ENCODE data around the gene RMND5B. TPM values are rescaled to one million over a fixed set of nuclear protein-coding genes. Genes with fewer than 3 reads are reported as not detected.
"Not testable (repeated sequence)": the region's sequence is repeated elsewhere in the genome, so short reads cannot be mapped to it uniquely, and the experiment has no call there.

The RMND5B gene
- total and polyA plus RNA-seq, 4 experiments from 2014 or later = 23.4 to 39.0 (median 33.6) TPM

GRCh38 chr5:178122346-178122745 is 8.5 kb upstream of the RMND5B start:
- Histone ChIP-seq H3K9me3 (ENCODE audit: control insufficient read depth in 1 of 2, low read length in 2 of 2) (no peaks in the 10 kb centered on the region), H3K4me3 (ENCODE audit: low read length in 2 of 2) (no peak overlapping the region), H3K27me3 (ENCODE audit: insufficient read depth, low read length) (no peaks in the 10 kb centered on the region), H3K4me1 (ENCODE audit: insufficient read depth, low read length) (peaks cover 28% of the 10 kb centered on the region), H3K27ac (ENCODE audit: low read depth, low read length) (no peak overlapping the region), H3K36me3 (ENCODE audit: insufficient read depth, low read length) (no peaks in the 10 kb centered on the region)
- H3K4me3 Mint-ChIP-seq = no peak overlapping the region
- H3K9me3 Mint-ChIP-seq = no peaks in the 10 kb centered on the region
- H3K27me3 Mint-ChIP-seq = peaks cover 0 to 1% of the 10 kb centered on the region in 2 donors
- intact Hi-C loops (cut with micrococcal nuclease) = no loop called here
- no peak overlapping the region for H3K27ac Mint-ChIP-seq
- no peak for DNase-seq
- peaks cover 2 to 13% (median 7%) of the 10 kb centered on the region in 4 donors for H3K4me1 Mint-ChIP-seq
- POLR2A ChIA-PET (ENCODE audit: partially characterized antibody) = interaction anchor here (1.2 to 3.6 kb wide), 3 partner anchors 9 to 31 kb away, joined by 3 to 19 read pairs (median 6); partner anchors contain the start of gene NHP2
- CTCF ChIA-PET (ENCODE audit: partially characterized antibody) = interaction anchor here (1.4 to 3.2 kb wide), 3 partner anchors 14 to 47 kb away, joined by 4 to 26 read pairs (median 25); no protein-coding TSS in a partner anchor
- H3K36me3 Mint-ChIP-seq = peaks cover 0 to 2% of the 10 kb centered on the region in 2 donors

DNA sequence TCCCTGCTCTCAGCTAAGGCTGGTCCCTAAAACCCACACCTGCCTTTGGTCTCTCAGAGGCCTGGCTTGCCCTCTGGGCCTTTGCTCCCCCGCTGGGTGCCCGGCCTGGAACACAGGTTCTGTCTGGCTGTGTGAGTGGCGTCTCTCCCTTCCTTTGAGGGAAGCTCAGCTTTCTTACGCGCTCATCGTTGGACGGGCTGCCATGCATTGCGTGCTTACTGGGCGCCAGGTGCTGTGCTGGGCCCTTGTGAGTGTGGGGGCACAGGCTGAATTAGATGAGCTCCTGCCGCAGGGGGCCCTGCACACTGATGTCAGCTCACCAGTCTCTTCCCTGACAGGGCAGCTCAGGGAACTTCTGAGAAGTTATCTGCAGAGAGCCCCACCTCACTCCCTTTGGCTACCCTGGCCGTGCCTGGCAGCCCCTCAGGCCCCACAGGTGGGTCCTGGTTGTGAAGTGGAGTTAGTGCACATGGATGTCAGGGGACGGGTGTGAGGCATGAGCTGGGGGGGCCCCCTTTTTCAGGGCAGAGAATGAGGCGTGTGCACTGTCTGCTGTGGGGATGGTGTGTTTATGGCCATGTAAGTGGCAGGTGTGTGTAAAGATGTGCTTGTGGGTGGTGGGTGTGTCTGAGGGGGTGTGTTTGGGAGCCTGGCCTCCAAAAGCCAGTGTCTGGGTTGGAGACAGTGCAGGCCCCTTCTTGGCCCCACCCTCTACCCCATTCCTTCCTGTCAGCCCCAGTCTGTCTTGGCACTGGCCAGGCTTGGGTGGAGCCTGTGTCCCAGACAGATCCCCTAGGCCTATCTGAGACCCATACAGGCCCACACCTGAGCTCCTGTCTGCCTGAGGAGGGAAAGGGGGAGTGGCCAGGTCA is 7.5 kb upstream of the RMND5B start:
- CTCF ChIA-PET (ENCODE audit: partially characterized antibody) = interaction anchor here (1.3 to 3.2 kb wide), 4 partner anchors 13 to 48 kb away, joined by 4 to 25 read pairs (median 6); no protein-coding TSS in a partner anchor
- peaks cover 2 to 13% (median 7%) of the 10 kb centered on the region in 4 donors for H3K4me1 Mint-ChIP-seq
- H3K36me3 Mint-ChIP-seq = peaks cover 0 to 2% of the 10 kb centered on the region in 2 donors
- peaks cover 0 to 1% of the 10 kb centered on the region in 2 donors for H3K27me3 Mint-ChIP-seq
- no peaks in the 10 kb centered on the region for H3K27me3 ChIP-seq (ENCODE audit: insufficient read depth, low read length)
- no peaks in the 10 kb centered on the region for H3K36me3 ChIP-seq (ENCODE audit: insufficient read depth, low read length)
- POLR2A ChIA-PET (ENCODE audit: partially characterized antibody) = interaction anchor here (0.9 to 3.6 kb wide), 3 partner anchors 8 to 30 kb away, joined by 3 to 19 read pairs (median 3); partner anchors contain the start of gene NHP2
- no peaks in the 10 kb centered on the region for H3K9me3 ChIP-seq (ENCODE audit: control insufficient read depth in 1 of 2, low read length in 2 of 2)
- no peaks in the 10 kb centered on the region for H3K9me3 Mint-ChIP-seq
- intact Hi-C loops (cut with micrococcal nuclease) = no loop called here
- no peak overlapping the region for H3K27ac ChIP-seq (ENCODE audit: low read depth, low read length)
- no peak overlapping the region for H3K27ac Mint-ChIP-seq
- H3K4me3 Mint-ChIP-seq = no peak overlapping the region
- peaks cover 20% of the 10 kb centered on the region for H3K4me1 ChIP-seq (ENCODE audit: insufficient read depth, low read length)
- H3K4me3 ChIP-seq (ENCODE audit: low read length in 2 of 2) = no peak overlapping the region
- DNase-seq = no peak

GRCh38 chr5:178123966-178124925 is 6.6 kb upstream of the RMND5B start:
- CTCF ChIA-PET (ENCODE audit: partially characterized antibody) = interaction anchor here (1.3 to 2.1 kb wide), 3 partner anchors 21 to 30 kb away, joined by 3 to 8 read pairs (median 4); no protein-coding TSS in a partner anchor
- peaks cover 0 to 1% of the 10 kb centered on the region in 2 donors for H3K27me3 Mint-ChIP-seq
- no peak overlapping the region for H3K4me3 ChIP-seq (ENCODE audit: low read length in 2 of 2)
- no peak overlapping the region for H3K27ac ChIP-seq (ENCODE audit: low read depth, low read length)
- POLR2A ChIA-PET (ENCODE audit: partially characterized antibody) = interaction anchor here (0.9 kb wide), 2 partner anchors 10 to 11 kb away, joined by 3 read pairs; partner anchors contain the start of gene N4BP3
- peaks cover 0 to 2% of the 10 kb centered on the region in 2 donors for H3K36me3 Mint-ChIP-seq
- peaks cover 19% of the 10 kb centered on the region for H3K4me1 ChIP-seq (ENCODE audit: insufficient read depth, low read length)
- H3K9me3 Mint-ChIP-seq = no peaks in the 10 kb centered on the region
- H3K27ac Mint-ChIP-seq = no peak overlapping the region
- H3K4me1 Mint-ChIP-seq = peaks cover 2 to 13% (median 7%) of the 10 kb centered on the region in 4 donors
- no peaks in the 10 kb centered on the region for H3K9me3 ChIP-seq (ENCODE audit: control insufficient read depth in 1 of 2, low read length in 2 of 2)
- H3K36me3 ChIP-seq (ENCODE audit: insufficient read depth, low read length) = no peaks in the 10 kb centered on the region
- intact Hi-C loops (cut with micrococcal nuclease) = no loop called here
- DNase-seq = no peak
- H3K27me3 ChIP-seq (ENCODE audit: insufficient read depth, low read length) = no peaks in the 10 kb centered on the region
- H3K4me3 Mint-ChIP-seq = no peak overlapping the region

- H3K27me3 Mint-ChIP-seq = peaks cover 0 to 1% of the 10 kb centered on the region in 2 donors
- peak overlapping the region in 2 of 7 donors; percentile 17 to 61 for H3K27ac Mint-ChIP-seq
- H3K27me3 ChIP-seq (ENCODE audit: insufficient read depth, low read length) = no peaks in the 10 kb centered on the region
- no peaks in the 10 kb centered on the region for H3K36me3 ChIP-seq (ENCODE audit: insufficient read depth, low read length)
- H3K36me3 Mint-ChIP-seq = peaks cover 0 to 2% of the 10 kb centered on the region in 2 donors
- H3K27ac ChIP-seq (ENCODE audit: low read depth, low read length) = no peak overlapping the region
- peaks cover 2 to 17% (median 8%) of the 10 kb centered on the region in 4 donors for H3K4me1 Mint-ChIP-seq
- no peak for DNase-seq
- H3K9me3 Mint-ChIP-seq = no peaks in the 10 kb centered on the region
- intact Hi-C loops (cut with micrococcal nuclease) = no loop called here
- ChIA-PET POLR2A (ENCODE audit: partially characterized antibody) (interaction anchor here (0.9 kb wide), 1 partner anchor 11 kb away, joined by 3 read pairs; the partner anchor contains the start of gene N4BP3), CTCF (ENCODE audit: partially characterized antibody) (interaction anchor here (1.6 kb wide), 1 partner anchor 23 kb away, joined by 3 read pairs; no protein-coding TSS in a partner anchor)
- H3K4me1 ChIP-seq (ENCODE audit: insufficient read depth, low read length) = peaks cover 19% of the 10 kb centered on the region
- no peak overlapping the region for H3K4me3 Mint-ChIP-seq
- no peak overlapping the region for H3K4me3 ChIP-seq (ENCODE audit: low read length in 2 of 2)
- no peaks in the 10 kb centered on the region for H3K9me3 ChIP-seq (ENCODE audit: control insufficient read depth in 1 of 2, low read length in 2 of 2)
Observed at GRCh38 chr5:178125253-178125906, 5.4 kb upstream of the RMND5B start.

DNA sequence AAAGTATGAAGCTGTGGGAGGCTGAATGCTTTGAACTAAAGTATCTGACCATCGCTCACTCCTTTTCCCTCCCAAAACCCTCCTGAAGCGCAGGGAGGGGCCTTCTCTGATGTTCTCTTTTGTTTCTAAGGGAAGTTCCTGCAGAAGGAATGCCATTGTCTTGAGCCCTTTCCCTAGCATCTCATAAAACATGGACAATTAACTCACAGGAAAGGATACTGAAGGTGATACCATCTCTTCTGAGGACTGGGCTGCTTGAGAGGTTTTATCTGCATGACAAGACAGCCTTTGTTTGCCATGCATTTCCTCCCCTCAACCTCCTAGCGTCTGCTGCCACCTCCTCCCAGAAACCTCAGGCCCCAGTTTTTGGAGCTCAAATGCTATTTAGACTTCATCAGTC is 4.3 kb upstream of the RMND5B start:
- Mint-ChIP-seq H3K27ac (peak overlapping the region in 1 of 7 donors; percentile 30), H3K9me3 (no peaks in the 10 kb centered on the region), H3K36me3 (no peaks in the 10 kb centered on the region), H3K4me3 (no peak overlapping the region), H3K4me1 (peaks cover 3 to 13% (median 6%) of the 10 kb centered on the region in 4 donors), H3K27me3 (no peaks in the 10 kb centered on the region)
- ChIA-PET CTCF (ENCODE audit: partially characterized antibody) (interaction anchor here (0.9 kb wide), 1 partner anchor 50 kb away, joined by 3 read pairs; no protein-coding TSS in a partner anchor), POLR2A (ENCODE audit: partially characterized antibody) (no interaction called here)
- no peaks in the 10 kb centered on the region for H3K36me3 ChIP-seq (ENCODE audit: insufficient read depth, low read length)
- H3K4me1 ChIP-seq (ENCODE audit: insufficient read depth, low read length) = peaks cover 12% of the 10 kb centered on the region
- DNase-seq = no peak
- no peak overlapping the region for H3K4me3 ChIP-seq (ENCODE audit: low read length in 2 of 2)
- no peaks in the 10 kb centered on the region for H3K27me3 ChIP-seq (ENCODE audit: insufficient read depth, low read length)
- H3K27ac ChIP-seq (ENCODE audit: low read depth, low read length) = no peak overlapping the region
- intact Hi-C loops (cut with micrococcal nuclease) = no loop called here
- no peaks in the 10 kb centered on the region for H3K9me3 ChIP-seq (ENCODE audit: control insufficient read depth in 1 of 2, low read length in 2 of 2)

DNA sequence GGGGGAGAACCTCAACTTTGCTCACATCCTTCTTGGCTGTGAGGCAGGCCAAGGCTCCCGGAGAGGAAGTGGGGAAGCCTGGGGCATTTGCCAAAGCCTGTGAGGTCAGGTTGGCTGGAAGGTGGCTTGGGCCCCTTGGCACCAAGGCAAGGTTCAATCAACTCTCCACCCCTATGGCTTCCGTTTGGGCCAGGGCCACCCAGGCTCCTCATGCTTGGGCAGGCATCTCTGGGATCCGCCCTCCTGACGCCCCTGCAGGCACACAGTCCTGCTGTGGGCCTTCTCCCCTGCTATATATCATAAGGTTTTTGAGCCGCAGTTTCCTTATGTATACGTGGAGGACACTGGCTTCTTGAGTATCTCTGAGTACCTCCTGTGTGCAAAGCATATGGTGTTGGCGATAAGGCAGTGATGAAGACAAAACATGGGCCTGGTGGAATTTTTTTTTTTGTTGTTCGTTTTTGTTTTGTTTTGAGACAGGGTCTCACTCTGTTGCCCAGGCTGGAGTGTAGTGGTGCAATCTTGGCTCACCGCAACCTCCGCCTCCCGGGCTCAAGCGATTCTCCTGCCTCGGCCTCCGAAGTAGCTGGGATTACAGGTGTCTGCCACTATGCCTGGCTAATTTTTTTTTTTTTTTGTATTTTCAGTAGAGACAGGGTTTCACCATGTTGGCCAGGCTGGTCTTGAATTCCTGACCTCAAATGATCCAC is 3.4 kb upstream of the RMND5B start:
- H3K27ac ChIP-seq (ENCODE audit: low read depth, low read length); H3K9me3 ChIP-seq (ENCODE audit: control insufficient read depth in 1 of 2, low read length in 2 of 2); H3K4me1 ChIP-seq (ENCODE audit: insufficient read depth, low read length); H3K27me3 Mint-ChIP-seq; H3K9me3 Mint-ChIP-seq; H3K4me3 ChIP-seq (ENCODE audit: low read length in 2 of 2); H3K27me3 ChIP-seq (ENCODE audit: insufficient read depth, low read length); DNase-seq; H3K36me3 Mint-ChIP-seq; intact Hi-C loops (cut with micrococcal nuclease); POLR2A ChIA-PET (ENCODE audit: partially characterized antibody); H3K36me3 ChIP-seq (ENCODE audit: insufficient read depth, low read length): not testable (repeated sequence)
- peaks cover 8 to 19% (median 13%) of the 10 kb centered on the region in 4 donors for H3K4me1 Mint-ChIP-seq
- peak overlapping the region in 1 of 7 donors; percentile 30 for H3K27ac Mint-ChIP-seq
- CTCF ChIA-PET (ENCODE audit: partially characterized antibody) = interaction anchor here (0.9 kb wide), 1 partner anchor 51 kb away, joined by 3 read pairs; no protein-coding TSS in a partner anchor
- H3K4me3 Mint-ChIP-seq = peak overlapping the region in 1 of 8 donors; percentile 35
